HG03460 (cell line): ENCODE results near the gene ZSWIM9.

Experiments used
- ATAC-seq: cut with Tn5 transposase; IDR thresholded peaks from one replicate; pipeline ENCODE4 v1.9.1; 2021; ENCODE audit not compliant: unreplicated experiment

Gene ZSWIM9

DNA sequence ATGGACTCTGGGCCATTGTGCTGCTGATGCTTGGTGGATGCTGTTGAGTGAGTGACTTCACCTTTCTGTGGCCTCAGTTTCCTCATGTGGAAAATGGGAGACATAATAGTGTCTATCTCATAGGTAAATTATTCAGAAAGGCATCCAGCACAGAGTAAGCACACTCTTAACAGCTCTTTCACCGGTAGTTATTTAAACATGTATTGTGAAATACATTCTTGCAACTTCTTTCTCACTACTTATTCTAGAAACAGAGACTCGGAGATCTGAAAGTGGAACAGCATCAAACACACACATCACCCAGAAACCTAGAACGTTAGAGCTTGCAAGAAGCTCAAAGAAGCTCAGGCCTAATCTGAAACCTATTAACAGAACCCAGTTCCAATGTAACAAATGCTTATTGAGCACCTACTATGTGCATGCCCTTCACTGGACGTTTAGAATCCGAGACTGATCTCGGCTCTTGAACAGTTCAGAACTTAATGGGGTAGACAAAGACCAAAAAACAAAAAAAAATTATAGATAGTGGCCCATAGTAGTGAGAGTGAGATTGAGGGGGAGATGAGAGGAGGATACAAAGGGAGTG lies 4.1 kb downstream of the ZSWIM9 start:
- ATAC-seq, result no peak

DNA sequence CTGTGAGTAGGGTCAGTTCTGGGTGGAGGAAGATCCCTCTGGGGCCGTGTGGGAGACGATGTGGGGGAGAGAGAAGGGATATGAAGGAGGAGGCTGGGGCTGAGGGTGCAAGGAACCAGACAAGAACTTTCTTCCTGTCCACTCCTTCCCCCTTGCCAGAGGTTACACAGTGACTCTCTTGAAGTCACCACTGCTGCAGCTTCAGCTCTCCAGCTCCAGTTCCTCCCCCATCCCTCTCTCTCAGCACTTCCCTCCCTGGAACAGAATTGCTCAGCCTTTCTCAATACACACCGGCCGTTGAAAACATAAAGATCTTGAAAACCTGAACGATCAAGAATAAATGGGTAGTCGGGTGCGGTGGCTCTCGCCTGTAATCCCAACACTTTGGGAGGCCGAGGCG lies 5.1 kb downstream of the ZSWIM9 start:
- ATAC-seq, result no peak

DNA sequence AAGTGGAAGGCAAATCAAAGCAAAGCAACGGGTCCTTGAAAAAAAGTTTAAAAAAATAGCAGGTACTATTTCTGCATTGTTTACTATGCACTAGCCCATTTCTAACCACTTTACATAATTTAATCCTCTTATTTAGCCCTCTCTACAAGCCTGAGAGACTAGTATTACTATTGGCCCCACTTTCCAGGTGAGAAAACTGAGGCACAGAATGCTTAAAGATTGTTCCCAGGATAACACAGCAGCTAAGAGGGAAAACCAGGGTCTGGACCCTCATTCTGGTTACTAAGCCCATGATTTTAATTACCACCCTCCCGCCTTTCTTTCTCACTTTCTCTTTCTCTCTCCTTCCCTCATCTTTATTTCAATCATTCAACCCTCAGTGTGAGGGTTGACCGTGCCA lies 5.7 kb downstream of the ZSWIM9 start:
- no peak for ATAC-seq

DNA sequence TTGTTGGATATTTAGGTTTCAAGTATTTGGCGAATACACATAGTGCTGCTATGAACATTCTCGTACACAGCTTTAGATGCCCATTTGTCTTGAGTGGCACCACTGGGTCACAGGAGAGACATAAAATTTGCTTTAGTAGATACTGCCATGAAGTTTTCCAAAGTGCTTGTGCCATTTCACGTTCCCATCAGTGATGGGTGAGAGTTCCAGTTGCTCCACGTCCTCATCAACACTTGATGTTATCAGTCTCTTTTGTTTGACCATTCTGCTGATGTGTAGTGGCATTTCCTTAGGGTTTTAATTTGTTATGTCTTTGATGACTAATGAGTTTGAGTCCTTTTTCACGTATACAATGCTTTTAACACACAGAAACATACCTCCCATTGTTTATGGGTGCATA lies 11.0 kb downstream of the ZSWIM9 start:
- no peak for ATAC-seq

DNA sequence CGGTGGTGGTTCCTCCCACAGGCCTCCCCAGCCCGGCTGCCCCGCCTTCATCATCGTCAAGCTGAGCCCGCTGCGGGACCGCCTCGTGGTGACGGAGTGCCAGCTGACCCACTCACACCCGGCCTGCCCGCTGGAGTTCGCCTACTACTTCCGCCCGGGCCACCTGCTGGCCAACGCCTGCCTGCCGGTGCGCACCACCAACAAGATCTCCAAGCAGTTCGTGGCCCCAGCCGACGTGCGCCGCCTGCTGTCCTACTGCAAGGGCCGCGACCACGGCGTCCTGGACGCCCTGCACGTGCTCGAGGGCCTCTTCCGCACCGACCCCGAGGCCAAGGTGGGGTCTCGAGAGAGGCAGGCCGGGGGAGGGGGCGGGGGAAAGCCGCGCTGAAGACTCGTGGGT lies 12.0 kb downstream of the ZSWIM9 start:
- no peak for ATAC-seq

DNA sequence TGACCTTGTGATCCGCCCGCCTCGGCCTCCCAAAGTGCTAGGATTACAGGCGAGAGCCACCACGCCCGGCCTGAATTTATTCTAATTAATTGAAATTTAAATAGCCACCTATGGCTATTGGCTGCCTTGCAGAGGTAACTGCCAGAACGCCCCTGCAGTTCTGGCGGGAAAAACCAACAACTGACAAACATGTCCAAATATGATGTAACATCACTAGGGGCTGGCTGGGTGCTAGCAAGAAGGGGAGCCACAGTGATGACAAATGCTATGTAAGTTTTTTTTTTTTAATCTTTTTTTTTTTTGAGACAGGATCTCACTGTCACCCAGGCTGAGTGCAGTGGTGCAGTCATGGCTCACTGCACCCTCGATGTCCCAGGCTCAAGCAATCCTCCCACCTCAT lies 12.9 kb downstream of the ZSWIM9 start:
- ATAC-seq, result no peak

DNA sequence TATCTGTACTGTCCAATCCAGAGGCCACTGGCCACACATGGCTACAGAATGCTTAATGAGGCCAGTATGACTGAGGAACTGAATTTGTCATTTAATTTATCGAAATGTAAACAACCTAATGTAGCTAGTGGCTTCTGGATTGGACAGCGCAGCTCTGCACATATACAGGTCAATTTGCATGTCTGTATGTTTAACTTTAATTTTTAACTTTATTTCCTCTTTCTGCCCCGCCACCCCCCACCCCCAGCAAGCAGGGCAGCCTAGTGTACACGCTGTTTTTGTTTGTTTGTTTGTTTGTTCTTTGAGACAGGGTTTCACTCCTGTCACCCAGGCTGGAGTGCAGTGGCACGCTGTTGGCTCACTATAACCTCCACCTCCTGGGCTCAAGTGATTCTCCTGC lies 15.5 kb downstream of the ZSWIM9 start:
- ATAC-seq, result peak; percentile 41

DNA sequence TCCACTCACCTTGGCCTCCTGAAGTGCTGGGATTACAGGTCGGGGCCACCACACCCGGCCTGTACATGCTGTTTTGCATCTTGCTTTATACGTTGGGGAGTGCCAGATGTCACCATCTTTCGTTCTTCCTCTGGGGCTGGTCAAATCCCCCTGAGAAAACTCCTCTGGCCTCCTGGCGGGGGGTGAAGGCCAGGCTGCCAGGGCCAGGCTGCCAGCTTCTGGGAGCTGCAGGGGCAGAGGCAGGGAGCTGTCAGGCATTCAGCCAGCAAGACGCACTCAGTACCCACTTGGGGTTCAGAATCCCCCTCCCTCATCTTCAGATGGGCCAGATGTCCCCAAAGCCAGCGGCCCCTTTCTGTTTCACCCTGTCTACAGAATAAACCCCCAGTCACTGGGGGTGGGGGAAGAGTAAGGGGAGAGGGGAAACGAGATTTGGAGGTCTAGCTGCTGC lies 16.1 kb downstream of the ZSWIM9 start:
- ATAC-seq, result peak; percentile 44

DNA sequence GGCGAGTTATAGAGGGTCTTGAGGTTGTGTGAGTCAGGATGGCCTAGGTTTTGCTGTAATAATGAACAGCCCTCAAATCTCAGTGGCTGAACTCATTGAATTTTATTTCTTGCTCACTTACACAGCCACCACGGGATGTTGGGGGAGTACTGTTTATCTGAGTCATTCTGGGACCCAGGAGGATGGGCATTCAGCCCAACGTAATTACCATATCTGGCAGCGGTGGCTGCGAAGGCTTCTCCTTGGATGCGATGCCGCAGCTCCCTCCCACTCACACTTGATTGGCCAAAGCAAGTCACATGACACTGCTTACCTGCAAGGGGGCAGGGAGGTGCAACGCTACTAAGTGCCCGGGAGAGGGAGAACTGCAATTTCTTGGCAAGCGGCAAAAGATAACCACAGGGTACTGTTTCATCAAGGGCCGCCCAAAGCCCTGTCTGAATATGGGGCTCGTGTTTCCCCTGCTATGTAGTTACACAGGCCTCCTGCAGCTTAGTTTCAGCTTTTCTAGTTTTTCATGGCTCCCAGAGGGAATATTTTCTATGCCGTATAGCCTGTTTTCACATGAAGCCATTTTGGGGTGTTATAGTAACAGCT lies 19.9 kb downstream of the ZSWIM9 start:
- ATAC-seq, result no peak

DNA sequence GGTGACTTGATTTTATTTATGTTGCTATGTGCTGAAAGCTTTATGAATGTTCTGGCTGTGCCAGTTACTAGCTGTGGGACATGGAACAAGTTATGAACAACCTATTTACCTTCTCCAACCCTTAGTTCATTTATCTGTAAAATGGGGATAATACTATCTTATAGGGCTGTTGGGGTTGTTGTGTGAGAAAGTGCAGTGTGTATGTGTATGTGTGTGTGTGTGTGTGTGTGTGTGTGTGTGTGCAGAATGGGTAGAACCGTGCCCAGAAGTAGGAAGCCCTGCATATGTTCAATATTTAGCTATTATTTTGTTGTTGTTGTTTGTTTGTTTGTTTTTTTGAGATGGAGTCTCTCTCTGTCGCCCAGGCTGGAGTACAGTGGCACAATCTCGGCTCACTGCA lies 20.4 kb downstream of the ZSWIM9 start:
- ATAC-seq, result no peak

DNA sequence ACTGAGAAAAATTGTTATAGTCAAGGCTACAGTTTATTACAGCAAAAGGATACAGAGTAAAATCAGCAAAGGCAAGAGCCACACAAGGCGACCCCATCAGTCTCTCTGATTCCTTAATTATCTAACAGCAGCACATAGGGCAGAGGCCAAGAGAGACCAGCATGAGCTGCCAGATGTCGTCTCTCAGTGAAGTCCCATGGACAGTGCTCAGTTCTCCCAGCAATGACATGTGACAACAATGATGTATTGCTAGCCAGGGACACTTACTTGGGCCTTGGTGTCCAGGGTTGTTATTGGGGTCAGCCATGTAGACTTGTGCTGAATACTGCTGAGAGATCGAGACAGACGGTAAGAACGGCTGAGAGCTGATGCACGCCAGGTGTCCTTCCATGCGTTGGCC lies 22.3 kb downstream of the ZSWIM9 start:
- ATAC-seq, result no peak

DNA sequence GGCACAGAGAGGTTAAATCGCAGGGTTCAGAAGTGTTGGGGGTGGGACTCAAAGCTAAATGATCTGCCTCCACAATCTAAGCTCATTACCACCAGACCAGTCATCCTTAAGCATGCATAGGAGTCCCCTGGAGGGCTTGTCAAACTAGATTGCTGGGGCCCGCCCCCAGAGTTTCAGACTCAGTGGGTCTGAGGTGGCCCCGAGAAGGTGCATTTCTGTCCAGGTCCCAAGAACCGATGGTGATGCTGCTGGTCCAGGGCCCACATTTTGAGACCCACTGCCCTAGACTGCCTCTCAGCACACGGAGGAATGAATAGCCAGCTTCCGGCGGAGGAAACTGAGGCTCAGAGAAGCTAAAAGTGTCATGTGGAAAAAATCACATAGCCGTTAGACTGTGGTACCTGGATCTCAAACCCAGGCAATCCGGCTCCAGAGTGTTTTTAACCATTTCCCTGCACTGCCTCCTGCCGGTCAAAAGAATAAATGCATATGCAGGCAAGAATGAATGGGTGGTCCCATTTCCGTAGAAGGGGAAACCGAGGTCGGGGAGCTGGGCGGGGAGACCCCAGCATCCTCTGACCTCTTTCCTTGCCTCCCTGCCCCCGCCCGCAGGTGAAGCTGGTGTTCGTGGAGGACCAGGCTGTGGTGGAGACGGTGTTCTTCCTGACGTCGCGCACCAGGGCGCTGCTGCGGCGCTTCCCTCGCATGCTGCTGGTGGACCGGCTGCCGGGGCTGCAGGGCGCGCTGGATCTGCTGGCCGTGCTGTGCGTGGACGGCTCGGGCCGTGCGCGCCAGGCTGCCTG lies 23.8 kb downstream of the ZSWIM9 start:
- ATAC-seq, result no peak

DNA sequence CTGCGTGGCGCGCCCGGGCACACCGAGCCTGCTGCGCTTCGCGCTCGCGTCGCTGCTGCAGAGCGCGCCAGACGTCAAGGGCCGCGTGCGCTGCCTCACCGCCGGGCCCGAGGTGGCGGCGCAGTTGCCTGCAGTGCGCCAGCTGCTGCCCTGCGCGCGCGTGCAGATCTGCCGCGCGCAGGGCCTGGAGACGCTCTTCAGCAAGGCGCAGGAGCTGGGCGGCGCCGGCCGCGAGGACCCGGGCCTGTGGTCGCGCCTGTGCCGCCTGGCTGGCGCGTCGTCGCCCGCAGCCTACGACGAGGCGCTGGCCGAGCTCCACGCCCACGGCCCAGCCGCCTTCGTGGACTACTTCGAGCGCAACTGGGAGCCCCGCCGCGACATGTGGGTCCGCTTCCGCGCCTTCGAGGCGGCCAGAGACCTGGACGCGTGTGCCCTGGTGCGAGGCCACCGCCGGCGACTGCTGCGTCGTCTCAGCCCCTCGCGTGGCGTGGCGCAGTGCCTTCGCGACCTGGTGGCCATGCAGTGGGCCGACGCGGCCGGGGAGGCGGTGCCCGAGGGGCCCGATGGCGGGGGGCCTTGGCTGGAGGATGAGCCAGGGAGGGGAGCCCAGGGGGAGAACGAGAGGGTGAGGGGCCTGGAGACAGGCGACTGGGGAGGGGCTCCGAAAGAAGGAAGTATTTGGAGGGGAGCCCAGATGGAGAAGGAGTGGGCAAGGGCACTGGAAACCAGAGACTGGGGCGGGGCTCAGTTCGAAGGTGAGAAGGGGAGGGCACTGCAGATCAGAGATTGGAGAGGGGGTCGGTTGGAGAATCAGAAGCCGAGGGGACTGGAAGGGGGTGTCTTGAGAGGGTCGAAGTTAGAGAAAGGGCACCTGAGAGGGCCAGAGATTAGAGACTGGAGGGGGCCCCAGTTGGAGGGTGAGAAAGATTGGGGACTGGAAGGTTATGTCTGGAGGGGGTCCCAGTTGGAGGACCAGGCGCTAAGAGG lies 24.7 kb downstream of the ZSWIM9 start:
- no peak for ATAC-seq

DNA sequence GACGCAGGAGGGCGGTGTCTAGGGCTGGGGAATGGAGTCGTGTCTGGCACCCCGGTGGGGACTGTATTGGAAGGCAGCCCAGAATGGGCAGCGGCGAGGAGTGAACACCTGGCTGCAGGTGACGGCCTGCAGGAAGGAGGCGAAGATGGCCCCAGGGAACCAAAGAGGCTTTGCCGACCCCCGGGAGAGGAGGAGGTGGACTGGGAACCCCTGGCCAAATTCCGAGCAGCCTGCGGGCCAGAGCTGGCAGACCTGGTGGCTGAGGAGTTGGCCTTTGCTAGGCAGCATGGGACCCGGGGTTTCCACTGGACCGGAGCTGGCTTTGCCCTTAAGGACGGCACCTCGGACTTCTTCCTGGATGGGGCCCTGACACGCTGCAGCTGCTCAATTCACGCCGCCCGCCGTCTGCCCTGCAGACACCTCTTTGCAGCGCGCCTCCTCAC lies 25.9 kb downstream of the ZSWIM9 start:
- ATAC-seq, result no peak

DNA sequence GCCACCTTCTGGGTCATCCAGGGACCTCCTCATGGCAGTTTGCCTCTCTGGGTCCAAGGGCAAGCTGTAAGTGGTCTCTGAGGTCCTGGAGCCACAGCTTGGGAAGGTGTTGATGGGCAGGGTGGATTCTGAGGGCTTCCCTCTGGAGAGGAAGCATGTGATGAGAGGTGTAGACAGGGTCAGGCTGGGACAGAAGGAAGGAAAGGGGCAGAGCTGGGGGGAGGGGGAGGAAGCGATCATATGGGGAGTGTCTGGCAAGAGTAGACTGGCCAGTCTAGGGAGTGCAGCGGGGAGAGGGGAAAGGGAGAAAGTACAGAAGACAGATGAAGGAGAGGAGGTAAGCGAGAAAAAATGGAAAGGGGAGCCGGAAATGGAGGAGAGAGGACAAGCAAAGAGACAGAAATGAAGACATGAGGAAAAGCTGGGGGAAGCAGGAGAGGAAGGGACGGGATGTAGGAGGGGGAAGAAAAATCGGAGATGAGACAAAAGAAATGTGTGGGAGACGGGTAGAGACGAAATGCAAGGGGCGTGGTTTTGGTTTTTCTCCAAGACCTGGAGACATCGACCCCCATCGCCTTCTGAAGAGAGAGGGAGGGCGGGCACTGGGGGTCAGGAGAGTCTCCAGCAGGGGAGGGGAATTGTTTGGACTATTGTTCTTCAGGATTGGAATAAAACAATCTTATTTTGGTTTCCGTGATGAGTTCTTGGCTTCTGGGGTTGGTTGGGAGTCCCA lies 26.6 kb downstream of the ZSWIM9 start:
- no peak for ATAC-seq

DNA sequence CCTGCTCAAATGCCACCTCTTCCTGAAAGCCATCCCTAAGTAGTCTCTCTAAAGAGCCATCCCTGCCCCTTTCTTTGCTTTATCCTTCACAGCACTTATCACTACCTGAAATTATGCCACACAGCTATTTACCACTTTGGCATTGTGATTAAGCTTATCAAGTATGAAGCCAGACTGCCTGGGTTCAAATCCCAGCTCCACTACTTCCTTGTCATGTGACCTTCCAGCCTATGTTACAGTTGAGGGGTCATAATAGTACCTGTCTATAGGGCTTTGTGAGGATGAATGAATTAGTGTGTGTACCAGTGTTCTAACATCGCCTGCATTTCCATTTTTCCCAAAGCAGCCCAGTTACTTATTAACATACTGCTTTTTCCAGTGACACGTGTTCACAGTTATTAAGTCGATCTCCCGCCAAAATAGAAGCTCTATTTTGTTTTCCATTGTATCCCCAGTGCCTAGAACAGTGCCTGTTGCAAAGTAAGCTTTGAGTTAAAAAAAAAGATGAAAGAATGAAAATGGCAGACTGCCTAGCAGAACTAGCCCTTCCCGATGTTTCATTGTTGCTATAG lies 32.8 kb downstream of the ZSWIM9 start:
- ATAC-seq, result no peak

DNA sequence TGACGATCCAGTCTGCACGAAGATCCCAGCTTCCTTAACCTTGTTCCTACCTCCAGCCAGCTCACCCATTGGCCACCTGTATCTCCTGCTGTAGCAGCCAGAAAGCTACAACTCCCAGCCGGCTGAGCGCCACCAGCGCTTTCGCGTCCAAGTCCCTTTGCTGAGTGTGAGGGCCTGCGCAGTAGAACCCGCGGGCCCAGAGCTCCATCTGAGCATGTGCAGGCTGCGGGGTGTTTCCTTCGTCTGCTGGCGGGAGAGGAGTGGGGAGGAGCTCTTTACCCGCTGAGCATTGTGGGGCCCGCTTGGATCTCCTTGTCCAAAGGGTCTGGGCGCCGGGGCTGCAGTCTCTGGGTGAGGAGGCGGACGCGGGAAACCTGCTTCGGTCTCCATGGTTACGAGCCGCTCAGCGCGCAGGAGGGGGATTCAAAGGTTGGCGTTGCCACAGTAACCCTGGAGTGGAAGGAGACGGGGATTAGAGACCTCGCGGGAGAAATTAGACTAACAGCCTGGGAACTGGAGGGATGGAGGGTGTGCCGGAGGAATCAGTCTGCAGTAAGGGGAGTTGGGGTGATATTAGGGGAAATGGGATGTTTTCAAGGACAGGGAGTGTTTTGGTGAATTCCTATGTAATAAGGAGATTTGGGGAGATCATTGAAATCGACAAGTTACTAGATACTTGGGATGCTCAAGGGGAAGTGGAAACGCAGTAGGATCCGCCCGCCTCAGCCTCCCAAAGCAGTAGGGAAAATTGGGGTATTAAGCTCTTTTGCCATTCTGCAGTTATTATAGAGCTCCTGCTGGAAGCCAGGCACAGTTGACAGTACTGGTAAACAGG lies 33.5 kb downstream of the ZSWIM9 start:
- ATAC-seq, result peak; percentile 94

DNA sequence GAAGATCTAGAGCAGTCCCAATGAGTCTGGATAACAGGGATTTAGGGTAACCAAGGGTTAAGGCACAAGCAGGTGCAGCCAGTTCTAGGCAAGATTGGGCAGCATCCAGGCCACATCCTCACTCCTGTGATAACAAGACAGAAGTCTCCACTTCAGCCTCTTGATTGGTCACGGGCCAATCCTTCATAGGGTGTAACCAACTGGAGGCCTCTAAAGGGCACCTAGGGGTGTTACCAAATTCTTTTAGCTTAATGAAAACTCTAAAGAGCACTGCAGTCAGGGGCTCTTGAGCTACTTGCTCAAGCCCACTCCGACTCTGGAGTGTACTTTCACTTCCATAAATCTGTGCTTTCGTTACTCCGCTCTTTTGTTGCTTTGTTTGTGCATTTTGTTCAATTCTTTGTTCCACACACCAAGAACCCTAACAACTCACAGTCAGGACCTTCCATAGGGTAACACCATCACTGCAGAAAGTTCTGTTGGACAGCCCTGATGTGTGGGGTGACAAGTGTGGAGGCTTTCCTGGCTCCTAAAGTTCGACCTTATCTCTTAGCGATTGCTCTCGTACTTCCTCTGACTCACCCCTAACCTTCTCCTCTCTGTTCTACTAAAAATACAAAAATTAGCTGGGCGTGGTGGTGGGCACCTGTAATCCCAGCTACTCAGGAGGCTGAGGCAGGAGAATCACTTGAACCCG lies 36.1 kb downstream of the ZSWIM9 start:
- ATAC-seq, result no peak

DNA sequence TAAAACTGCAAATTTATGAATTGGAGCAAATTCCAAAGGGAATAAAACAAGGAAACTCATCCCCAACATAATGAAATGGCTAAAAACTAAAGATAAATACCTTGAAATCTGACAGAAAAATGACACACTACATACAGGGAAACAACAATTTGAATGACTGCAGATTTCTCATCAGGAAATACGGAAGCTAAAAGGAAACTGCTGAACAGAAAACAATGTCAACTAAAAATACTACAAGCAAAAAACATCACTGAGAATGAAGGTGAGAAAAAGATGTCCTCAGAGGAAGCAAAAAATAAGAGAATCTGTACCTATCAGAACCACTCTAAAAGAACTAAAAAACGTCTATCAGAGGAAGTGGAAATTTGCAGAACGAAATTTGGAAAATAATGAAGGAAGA lies 39.5 kb downstream of the ZSWIM9 start:
- no peak for ATAC-seq
